Stimulated activated naive B cell treated with anti-CD40 and anti-IgM and Interleukin-4, amounts not matched to agents 10 μg/mL and 1 μg/mL and 100 μg/mL, for 72 hours (primary cell): ENCODE results near the gene KRTAP10-2.
"Not testable (repeated sequence)": the region's sequence is repeated elsewhere in the genome, so short reads cannot be mapped to it uniquely, and the experiment has no call there.

Source experiments
- ATAC-seq, 2 donors: fragments of 150-1000 bp; cut with Tn5 transposase; replicated peaks; 2 replicates each; pipeline ENCODE4 v1.10.0; 2021; ENCODE audit warnings: moderate library complexity in 1 of 2
- DNase-seq: peaks from one replicate; pipeline ENCODE4 v3.0.0; 2021
- H3K27ac Mint-ChIP-seq: one replicate; pipeline ENCODE4 v1.8.0; 2022; ENCODE audit warnings: mild to moderate bottlenecking, mixed read lengths
- H3K27me3 Mint-ChIP-seq, 2 donors: one replicate each; pipeline ENCODE4 v1.8.0; 2022; ENCODE audit warnings: mixed read lengths in 2 of 2
- H3K36me3 Mint-ChIP-seq, 2 donors: one replicate each; pipeline ENCODE4 v1.8.0; 2022; ENCODE audit warnings: mixed read lengths in 2 of 2, mild to moderate bottlenecking in 1 of 2
- H3K4me1 Mint-ChIP-seq, 2 donors: one replicate each; pipeline ENCODE4 v1.8.0; 2022; ENCODE audit warnings: mixed read lengths in 2 of 2, mild to moderate bottlenecking in 1 of 2
- H3K4me3 Mint-ChIP-seq, 2 donors: one replicate each; pipeline ENCODE4 v1.8.0; 2022; ENCODE audit warnings: mild to moderate bottlenecking in 2 of 2, mixed read lengths in 2 of 2, moderate library complexity in 1 of 2
- H3K9me3 Mint-ChIP-seq, 2 donors: one replicate each; pipeline ENCODE4 v1.8.0; 2022; ENCODE audit warnings: mixed read lengths in 2 of 2, mild to moderate bottlenecking in 1 of 2

KRTAP10-2 gene

GRCh38 chr21:44590897-44591800 lies 39.8 kb upstream of the KRTAP10-2 start:
- H3K4me3 Mint-ChIP-seq, DNase-seq, H3K4me1 Mint-ChIP-seq, H3K36me3 Mint-ChIP-seq, H3K9me3 Mint-ChIP-seq, H3K27ac Mint-ChIP-seq, ATAC-seq: not testable (repeated sequence)
- peaks cover 38 to 42% of the 10 kb centered on the region in 2 donors for H3K27me3 Mint-ChIP-seq

GRCh38 chr21:44590311-44590721 lies 39.0 kb upstream of the KRTAP10-2 start:
- Mint-ChIP-seq H3K27ac (no peak overlapping the region), H3K4me3 (no peak overlapping the region), H3K4me1 (no peaks in the 10 kb centered on the region), H3K36me3 (no peaks in the 10 kb centered on the region), H3K27me3 (peaks cover 46 to 50% of the 10 kb centered on the region in 2 donors), H3K9me3 (no peaks in the 10 kb centered on the region)
- ATAC-seq (no peak), DNase-seq (no peak)

- H3K27ac Mint-ChIP-seq, result no peak overlapping the region
- peaks cover 45 to 55% of the 10 kb centered on the region in 2 donors for H3K27me3 Mint-ChIP-seq
- DNase-seq (no peak), ATAC-seq (no peak)
- H3K9me3 Mint-ChIP-seq, result no peaks in the 10 kb centered on the region
- no peaks in the 10 kb centered on the region for H3K36me3 Mint-ChIP-seq
- H3K4me3 Mint-ChIP-seq, result no peak overlapping the region
- H3K4me1 Mint-ChIP-seq, result no peaks in the 10 kb centered on the region
These were observed 38.4 kb upstream of the KRTAP10-2 start for GRCh38 chr21:44589586-44590305.

- Mint-ChIP-seq H3K27ac (no peak overlapping the region), H3K4me1 (no peaks in the 10 kb centered on the region), H3K9me3 (no peaks in the 10 kb centered on the region), H3K4me3 (no peak overlapping the region), H3K27me3 (peaks cover 50 to 61% of the 10 kb centered on the region in 2 donors), H3K36me3 (no peaks in the 10 kb centered on the region)
- no peak for DNase-seq
- ATAC-seq, result no peak
These were observed 37.8 kb upstream of the KRTAP10-2 start for GRCh38 chr21:44589094-44589493.

- Mint-ChIP-seq H3K27me3 (peaks cover 49 to 65% of the 10 kb centered on the region in 2 donors), H3K4me1 (no peaks in the 10 kb centered on the region), H3K36me3 (peaks cover 3 to 7% of the 10 kb centered on the region in 2 donors), H3K4me3 (no peak overlapping the region), H3K27ac (no peak overlapping the region), H3K9me3 (peaks cover 12 to 23% of the 10 kb centered on the region in 2 donors)
- no peak for DNase-seq
- no peak for ATAC-seq
These were observed 34.6 kb upstream of the KRTAP10-2 start for GRCh38 chr21:44585892-44586291.

GRCh38 chr21:44583800-44584147 lies 32.5 kb upstream of the KRTAP10-2 start:
- Mint-ChIP-seq H3K27ac (no peak overlapping the region), H3K9me3 (peaks cover 25 to 32% of the 10 kb centered on the region in 2 donors), H3K4me3 (no peak overlapping the region), H3K27me3 (peaks cover 53 to 62% of the 10 kb centered on the region in 2 donors), H3K36me3 (peaks cover 10 to 21% of the 10 kb centered on the region in 2 donors), H3K4me1 (peaks cover 0 to 3% of the 10 kb centered on the region in 2 donors)
- ATAC-seq, result no peak
- no peak for DNase-seq

- ATAC-seq, result no peak
- peaks cover 10 to 21% of the 10 kb centered on the region in 2 donors for H3K36me3 Mint-ChIP-seq
- peaks cover 55 to 63% of the 10 kb centered on the region in 2 donors for H3K27me3 Mint-ChIP-seq
- no peak overlapping the region for H3K4me3 Mint-ChIP-seq
- no peak overlapping the region for H3K27ac Mint-ChIP-seq
- peaks cover 27 to 32% of the 10 kb centered on the region in 2 donors for H3K9me3 Mint-ChIP-seq
- H3K4me1 Mint-ChIP-seq, result peaks cover 0 to 3% of the 10 kb centered on the region in 2 donors
- DNase-seq, result no peak
These were observed 31.9 kb upstream of the KRTAP10-2 start for GRCh38 chr21:44583089-44583799.

- peaks cover 53 to 59% of the 10 kb centered on the region in 2 donors for H3K27me3 Mint-ChIP-seq
- H3K9me3 Mint-ChIP-seq, result peaks cover 36 to 41% of the 10 kb centered on the region in 2 donors
- peaks cover 0 to 3% of the 10 kb centered on the region in 2 donors for H3K4me1 Mint-ChIP-seq
- DNase-seq (no peak), ATAC-seq (no peak)
- H3K4me3 Mint-ChIP-seq, result no peak overlapping the region
- H3K27ac Mint-ChIP-seq, result no peak overlapping the region
- peaks cover 12 to 25% of the 10 kb centered on the region in 2 donors for H3K36me3 Mint-ChIP-seq
These were observed 30.8 kb upstream of the KRTAP10-2 start for GRCh38 chr21:44582055-44582454.

- ATAC-seq (no peak), DNase-seq (no peak)
- Mint-ChIP-seq H3K9me3 (peaks cover 38 to 41% of the 10 kb centered on the region in 2 donors), H3K4me3 (no peak overlapping the region), H3K27ac (no peak overlapping the region), H3K36me3 (peaks cover 12 to 25% of the 10 kb centered on the region in 2 donors), H3K4me1 (peaks cover 0 to 3% of the 10 kb centered on the region in 2 donors), H3K27me3 (peaks cover 44 to 50% of the 10 kb centered on the region in 2 donors)
These were observed 29.9 kb upstream of the KRTAP10-2 start for GRCh38 chr21:44581158-44581557.

- ATAC-seq, H3K4me1 Mint-ChIP-seq, DNase-seq, H3K27ac Mint-ChIP-seq, H3K4me3 Mint-ChIP-seq: not testable (repeated sequence)
- Mint-ChIP-seq H3K9me3 (peaks cover 40 to 41% of the 10 kb centered on the region in 2 donors), H3K36me3 (peaks cover 15 to 25% of the 10 kb centered on the region in 2 donors), H3K27me3 (peaks cover 40 to 46% of the 10 kb centered on the region in 2 donors)
These were observed 29.0 kb upstream of the KRTAP10-2 start, which contains the start of gene KRTAP10-5 for GRCh38 chr21:44580231-44580821. TSS of gene KRTAP10-5 (minus strand) at chr21:44580604. CDS start at chr21:44580578, 26 bp downstream.

- ATAC-seq (no peak), DNase-seq (no peak)
- peaks cover 3% of the 10 kb centered on the region in 2 donors for H3K4me1 Mint-ChIP-seq
- peaks cover 42 to 45% of the 10 kb centered on the region in 2 donors for H3K27me3 Mint-ChIP-seq
- no peak overlapping the region for H3K4me3 Mint-ChIP-seq
- H3K9me3 Mint-ChIP-seq, result peaks cover 40 to 41% of the 10 kb centered on the region in 2 donors
- H3K36me3 Mint-ChIP-seq, result peaks cover 15 to 25% of the 10 kb centered on the region in 2 donors
- no peak overlapping the region for H3K27ac Mint-ChIP-seq
These were observed 28.5 kb upstream of the KRTAP10-2 start for GRCh38 chr21:44579833-44580144.

GRCh38 chr21:44579056-44579832 lies 27.9 kb upstream of the KRTAP10-2 start:
- Mint-ChIP-seq H3K9me3 (peaks cover 40 to 41% of the 10 kb centered on the region in 2 donors), H3K4me3 (no peak overlapping the region), H3K27me3 (peaks cover 43 to 46% of the 10 kb centered on the region in 2 donors), H3K36me3 (peaks cover 15 to 25% of the 10 kb centered on the region in 2 donors), H3K27ac (no peak overlapping the region), H3K4me1 (peaks cover 3 to 5% of the 10 kb centered on the region in 2 donors)
- ATAC-seq (no peak), DNase-seq (no peak)

GRCh38 chr21:44578371-44579055 lies 27.2 kb upstream of the KRTAP10-2 start:
- Mint-ChIP-seq H3K27ac (no peak overlapping the region), H3K4me1 (peaks cover 3 to 5% of the 10 kb centered on the region in 2 donors), H3K9me3 (peaks cover 40 to 41% of the 10 kb centered on the region in 2 donors), H3K4me3 (no peak overlapping the region), H3K36me3 (peaks cover 15 to 25% of the 10 kb centered on the region in 2 donors), H3K27me3 (peaks cover 42 to 48% of the 10 kb centered on the region in 2 donors)
- no peak for ATAC-seq
- DNase-seq, result no peak
